ENCODE data around the gene DGKE.

Gene DGKE

DNA sequence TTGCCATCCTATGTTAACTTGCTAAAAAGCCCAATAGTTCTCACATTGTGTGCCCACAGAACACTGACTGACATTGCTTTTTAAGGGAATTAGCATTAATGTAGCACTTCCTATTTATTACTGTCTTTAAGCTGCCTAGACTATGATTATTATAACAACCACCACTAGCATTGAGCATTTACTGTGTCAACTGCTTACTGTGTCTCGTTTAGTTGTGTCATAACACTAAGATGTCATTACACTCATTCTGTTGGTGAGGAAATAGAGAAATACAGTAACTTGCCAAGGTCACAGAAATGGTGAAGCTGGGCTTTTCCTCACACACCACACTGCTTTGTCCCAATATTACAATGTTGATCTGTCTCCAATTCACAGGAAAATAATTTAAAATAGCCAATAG lies 49.7 kb downstream of the DGKE start:
- H3K4me1 ChIP-seq (ENCODE audit: low read depth, poor library complexity, severe bottlenecking) = no peaks in the 10 kb centered on the region
- no peaks in the 10 kb centered on the region for H3K79me2 ChIP-seq (ENCODE audit: insufficient read depth, low read depth)
- H3K27ac ChIP-seq = no peak overlapping the region
- H3K4me3 ChIP-seq (IDR thresholded peaks at IDR 0.05; ENCODE audit: insufficient read depth, low read depth, low read length) = no peak overlapping the region
- TF ChIP-seq, protein P1, sequence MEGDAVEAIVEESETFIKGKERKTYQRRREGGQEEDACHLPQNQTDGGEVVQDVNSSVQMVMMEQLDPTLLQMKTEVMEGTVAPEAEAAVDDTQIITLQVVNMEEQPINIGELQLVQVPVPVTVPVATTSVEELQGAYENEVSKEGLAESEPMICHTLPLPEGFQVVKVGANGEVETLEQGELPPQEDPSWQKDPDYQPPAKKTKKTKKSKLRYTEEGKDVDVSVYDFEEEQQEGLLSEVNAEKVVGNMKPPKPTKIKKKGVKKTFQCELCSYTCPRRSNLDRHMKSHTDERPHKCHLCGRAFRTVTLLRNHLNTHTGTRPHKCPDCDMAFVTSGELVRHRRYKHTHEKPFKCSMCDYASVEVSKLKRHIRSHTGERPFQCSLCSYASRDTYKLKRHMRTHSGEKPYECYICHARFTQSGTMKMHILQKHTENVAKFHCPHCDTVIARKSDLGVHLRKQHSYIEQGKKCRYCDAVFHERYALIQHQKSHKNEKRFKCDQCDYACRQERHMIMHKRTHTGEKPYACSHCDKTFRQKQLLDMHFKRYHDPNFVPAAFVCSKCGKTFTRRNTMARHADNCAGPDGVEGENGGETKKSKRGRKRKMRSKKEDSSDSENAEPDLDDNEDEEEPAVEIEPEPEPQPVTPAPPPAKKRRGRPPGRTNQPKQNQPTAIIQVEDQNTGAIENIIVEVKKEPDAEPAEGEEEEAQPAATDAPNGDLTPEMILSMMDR (conservative IDR thresholded peaks at IDR 0.05; ENCODE audit: low read depth, low read length) = no peak
- no peak overlapping the region for H2AFZ ChIP-seq (ENCODE audit: low read depth)
- no peaks in the 10 kb centered on the region for H4K20me1 ChIP-seq (ENCODE audit: insufficient read depth)
- no peak overlapping the region for H3K9ac ChIP-seq
- no peaks in the 10 kb centered on the region for H3K27me3 ChIP-seq (ENCODE audit: insufficient read depth, low read depth)
- no peak overlapping the region for H3K4me2 ChIP-seq
- 0 out of 2 replicates have a peak, but pooled peaks cover 4% of the 10 kb centered on the region for H3K36me3 ChIP-seq (ENCODE audit: insufficient read depth)

DNA sequence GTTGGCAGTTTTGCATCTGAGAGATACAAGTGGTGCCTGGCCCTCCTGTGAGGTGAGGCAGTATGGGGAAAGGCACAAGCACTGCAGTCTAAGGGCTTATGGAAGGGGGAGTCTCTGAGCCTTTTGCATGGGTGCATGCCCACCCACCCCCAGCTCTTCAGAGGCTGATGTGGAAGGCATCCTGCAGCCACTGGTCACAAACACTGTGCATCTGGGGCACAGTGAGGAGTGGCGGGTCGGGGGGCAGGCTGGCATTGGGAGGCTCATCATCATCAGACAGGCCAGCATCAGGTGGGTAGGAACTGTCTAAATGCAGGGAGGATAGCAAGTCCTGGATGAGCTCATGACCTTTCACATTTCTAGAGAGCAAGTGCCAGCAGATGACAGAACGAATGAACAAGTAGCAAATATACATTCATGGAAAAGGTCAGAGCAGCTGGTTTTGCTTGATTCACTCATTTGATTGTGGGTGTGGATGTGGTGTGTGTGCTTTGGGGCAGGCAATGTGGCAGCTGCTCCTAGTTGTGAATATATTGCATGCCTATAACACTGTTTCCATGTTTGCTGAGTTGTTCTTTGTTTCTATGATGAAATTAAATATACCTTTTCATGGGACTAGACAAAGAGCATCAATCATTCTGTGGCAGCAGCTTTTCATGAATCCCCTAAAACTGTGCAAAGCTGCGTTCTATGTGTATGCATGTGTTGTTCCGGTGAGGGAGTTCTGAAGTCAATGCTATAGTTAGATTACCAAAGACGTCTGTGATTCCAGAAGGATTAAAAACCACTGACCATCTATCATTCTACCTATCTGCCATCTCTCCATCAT lies 50.7 kb downstream of the DGKE start:
- no peaks in the 10 kb centered on the region for H4K20me1 ChIP-seq (ENCODE audit: insufficient read depth)
- H3K4me2 ChIP-seq = no peak overlapping the region
- no peak overlapping the region for H2AFZ ChIP-seq (ENCODE audit: low read depth)
- H3K27ac ChIP-seq = no peak overlapping the region
- H3K79me2 ChIP-seq (ENCODE audit: insufficient read depth, low read depth) = no peaks in the 10 kb centered on the region
- H3K4me3 ChIP-seq (IDR thresholded peaks at IDR 0.05; ENCODE audit: insufficient read depth, low read depth, low read length) = no peak overlapping the region
- no peak overlapping the region for H3K9ac ChIP-seq
- TF ChIP-seq, protein P1 (conservative IDR thresholded peaks at IDR 0.05; ENCODE audit: low read depth, low read length) = no peak
- 0 out of 2 replicates have a peak, but pooled peaks cover 4% of the 10 kb centered on the region for H3K36me3 ChIP-seq (ENCODE audit: insufficient read depth)
- no peaks in the 10 kb centered on the region for H3K27me3 ChIP-seq (ENCODE audit: insufficient read depth, low read depth)
- no peaks in the 10 kb centered on the region for H3K4me1 ChIP-seq (ENCODE audit: low read depth, poor library complexity, severe bottlenecking)

DNA sequence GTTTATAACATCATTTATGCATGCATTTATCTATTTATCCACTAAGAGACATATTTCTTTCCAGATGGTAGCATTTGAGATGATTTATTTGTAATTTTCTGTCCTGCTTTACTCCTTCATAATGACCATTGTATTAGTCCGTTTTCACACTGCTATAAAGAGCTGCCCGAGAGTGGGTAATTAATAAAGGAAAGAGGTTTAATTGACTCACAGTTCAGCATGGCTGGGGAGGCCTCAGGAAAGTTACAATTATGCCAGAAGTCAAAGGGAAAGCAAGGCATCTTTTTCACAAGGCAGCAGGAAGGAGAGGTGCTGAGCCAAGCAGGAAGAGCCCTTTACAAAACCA lies 51.3 kb downstream of the DGKE start:
- no peaks in the 10 kb centered on the region for H4K20me1 ChIP-seq (ENCODE audit: insufficient read depth)
- TF ChIP-seq, protein P1 (conservative IDR thresholded peaks at IDR 0.05; ENCODE audit: low read depth, low read length) = no peak
- H3K9ac ChIP-seq = no peak overlapping the region
- H3K4me2 ChIP-seq = no peak overlapping the region
- no peak overlapping the region for H2AFZ ChIP-seq (ENCODE audit: low read depth)
- H3K27me3 ChIP-seq (ENCODE audit: insufficient read depth, low read depth) = no peaks in the 10 kb centered on the region
- no peaks in the 10 kb centered on the region for H3K79me2 ChIP-seq (ENCODE audit: insufficient read depth, low read depth)
- no peaks in the 10 kb centered on the region for H3K4me1 ChIP-seq (ENCODE audit: low read depth, poor library complexity, severe bottlenecking)
- no peak overlapping the region for H3K27ac ChIP-seq
- H3K36me3 ChIP-seq (ENCODE audit: insufficient read depth) = 0 out of 2 replicates have a peak, but pooled peaks cover 4% of the 10 kb centered on the region
- no peak overlapping the region for H3K4me3 ChIP-seq (IDR thresholded peaks at IDR 0.05; ENCODE audit: insufficient read depth, low read depth, low read length)

DNA sequence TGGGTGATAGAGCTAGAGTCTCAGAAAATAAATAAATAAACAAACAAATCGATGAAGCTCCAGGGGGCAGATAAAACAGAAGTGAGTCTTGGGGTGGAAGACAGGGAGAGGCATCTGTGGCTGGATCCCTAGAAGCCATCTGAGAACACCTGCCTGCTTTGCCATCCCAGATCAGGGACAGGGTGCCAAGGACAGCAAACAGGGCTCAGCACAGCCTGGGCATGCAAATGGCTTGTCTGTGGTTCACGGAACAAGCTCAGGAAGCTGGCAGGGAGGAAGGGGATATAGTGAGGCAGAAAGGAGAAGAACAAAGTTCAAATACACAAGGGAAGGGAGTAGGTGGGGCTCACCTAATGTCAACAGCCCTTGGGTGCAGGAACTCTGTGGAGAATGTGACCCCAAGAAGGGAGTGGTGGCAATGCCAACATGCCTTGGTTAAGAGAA lies 52.4 kb downstream of the DGKE start:
- Histone ChIP-seq H3K4me2 (no peak overlapping the region), H3K4me1 (ENCODE audit: low read depth, poor library complexity, severe bottlenecking) (no peaks in the 10 kb centered on the region), H4K20me1 (ENCODE audit: insufficient read depth) (no peaks in the 10 kb centered on the region), H2AFZ (ENCODE audit: low read depth) (no peak overlapping the region), H3K9ac (no peak overlapping the region), H3K36me3 (ENCODE audit: insufficient read depth) (0 out of 2 replicates have a peak, but pooled peaks cover 4% of the 10 kb centered on the region), H3K79me2 (ENCODE audit: insufficient read depth, low read depth) (no peaks in the 10 kb centered on the region), H3K27me3 (ENCODE audit: insufficient read depth, low read depth) (no peaks in the 10 kb centered on the region), H3K27ac (no peak overlapping the region), H3K4me3 (IDR thresholded peaks at IDR 0.05; ENCODE audit: insufficient read depth, low read depth, low read length) (no peak overlapping the region)
- TF ChIP-seq, protein P1 (conservative IDR thresholded peaks at IDR 0.05; ENCODE audit: low read depth, low read length) = no peak
